Measurements from ENCODE around the gene PALS1. TPM values are rescaled to one million over a fixed set of nuclear protein-coding genes. Genes with fewer than 3 reads are reported as not detected.
"Not testable (repeated sequence)": the region's sequence is repeated elsewhere in the genome, so short reads cannot be mapped to it uniquely, and the experiment has no call there.

The PALS1 gene
- total RNA-seq, 2 donors from 2014 or later, result 6.4 to 10.8 TPM

- ATAC-seq (no peak), DNase-seq (ENCODE audit: low spot score) (no peak)
- Mint-ChIP-seq H3K4me1 (ENCODE audit: low read depth in 2 of 2) (peaks cover 0 to 7% of the 10 kb centered on the region in 2 donors), H3K27me3 (no peaks in the 10 kb centered on the region), H3K27ac (no peak overlapping the region), H3K36me3 (no peaks in the 10 kb centered on the region), H3K4me3 (no peak overlapping the region), H3K9me3 (no peaks in the 10 kb centered on the region)
Observed at GRCh38 chr14:67269298-67270060, 28.2 kb downstream of the PALS1 start.

- no peak overlapping the region for H3K4me3 Mint-ChIP-seq
- ATAC-seq (no peak), DNase-seq (ENCODE audit: low spot score) (no peak)
- no peak overlapping the region for H3K27ac Mint-ChIP-seq
- peaks cover 0 to 7% of the 10 kb centered on the region in 2 donors for H3K4me1 Mint-ChIP-seq (ENCODE audit: low read depth in 2 of 2)
- no peaks in the 10 kb centered on the region for H3K9me3 Mint-ChIP-seq
- H3K36me3 Mint-ChIP-seq, result no peaks in the 10 kb centered on the region
- H3K27me3 Mint-ChIP-seq, result no peaks in the 10 kb centered on the region
Observed at GRCh38 chr14:67270145-67270753, 29.0 kb downstream of the PALS1 start.

GRCh38 chr14:67270933-67271332 lies 29.7 kb downstream of the PALS1 start:
- no peak overlapping the region for H3K27ac Mint-ChIP-seq
- H3K4me1 Mint-ChIP-seq (ENCODE audit: low read depth in 2 of 2), result peaks cover 0 to 7% of the 10 kb centered on the region in 2 donors
- DNase-seq (ENCODE audit: low spot score) (no peak), ATAC-seq (no peak)
- no peaks in the 10 kb centered on the region for H3K9me3 Mint-ChIP-seq
- peaks cover 4% of the 10 kb centered on the region for H3K36me3 Mint-ChIP-seq
- H3K27me3 Mint-ChIP-seq, result no peaks in the 10 kb centered on the region
- no peak overlapping the region for H3K4me3 Mint-ChIP-seq

GRCh38 chr14:67273281-67273680 lies 32.0 kb downstream of the PALS1 start:
- H3K36me3 Mint-ChIP-seq; H3K4me3 Mint-ChIP-seq; ATAC-seq; H3K9me3 Mint-ChIP-seq; H3K27me3 Mint-ChIP-seq; H3K4me1 Mint-ChIP-seq (ENCODE audit: low read depth in 2 of 2); H3K27ac Mint-ChIP-seq; DNase-seq (ENCODE audit: low spot score): not testable (repeated sequence)

DNA sequence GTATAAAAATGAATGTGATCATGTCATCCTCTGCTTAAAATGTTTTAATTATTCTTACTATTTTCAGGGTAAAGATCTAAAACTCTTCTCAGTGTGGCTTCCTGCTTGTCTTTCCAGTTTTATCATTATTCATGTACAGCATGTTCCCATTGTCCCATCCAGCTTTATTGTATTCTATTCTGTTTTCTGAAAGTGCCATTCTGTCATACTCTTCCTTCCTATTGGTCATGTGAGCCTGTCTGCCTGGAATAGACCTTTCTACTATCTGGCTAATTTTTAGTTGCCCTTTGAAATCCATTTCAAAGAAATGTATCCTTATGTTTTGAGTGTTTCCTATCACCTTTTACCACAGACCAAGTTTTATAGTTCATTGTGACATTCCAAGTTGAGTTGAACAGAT lies 34.9 kb downstream of the PALS1 start:
- Mint-ChIP-seq H3K36me3 (peaks cover 8% of the 10 kb centered on the region), H3K4me1 (ENCODE audit: low read depth in 2 of 2) (peaks cover 0 to 4% of the 10 kb centered on the region in 2 donors), H3K27me3 (no peaks in the 10 kb centered on the region), H3K9me3 (no peaks in the 10 kb centered on the region), H3K4me3 (no peak overlapping the region), H3K27ac (no peak overlapping the region)
- DNase-seq (ENCODE audit: low spot score) (no peak), ATAC-seq (no peak)

DNA sequence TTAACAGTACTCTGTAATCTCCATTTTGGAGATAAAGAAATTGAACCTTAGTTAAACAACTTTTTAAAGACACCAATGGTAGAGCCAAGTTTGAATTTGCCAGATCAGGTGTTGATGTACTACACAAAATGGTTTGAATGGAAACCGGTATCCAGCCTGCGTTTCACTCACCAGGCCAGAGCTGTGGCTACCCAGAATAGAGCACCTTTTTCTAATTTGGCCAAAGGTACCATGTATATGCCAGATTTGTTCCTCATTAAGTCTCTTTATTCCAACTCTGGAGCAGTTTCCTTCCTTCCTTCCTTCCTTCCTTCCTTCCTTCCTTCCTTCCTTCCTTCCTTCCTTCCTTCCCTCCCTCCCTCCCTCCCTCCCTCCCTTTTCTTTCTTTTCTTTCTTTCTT lies 39.3 kb downstream of the PALS1 start:
- H3K4me1 Mint-ChIP-seq (ENCODE audit: low read depth in 2 of 2), result peaks cover 0 to 4% of the 10 kb centered on the region in 2 donors
- DNase-seq (ENCODE audit: low spot score) (no peak), ATAC-seq (no peak)
- no peaks in the 10 kb centered on the region for H3K27me3 Mint-ChIP-seq
- peaks cover 8% of the 10 kb centered on the region for H3K36me3 Mint-ChIP-seq
- no peaks in the 10 kb centered on the region for H3K9me3 Mint-ChIP-seq
- no peak overlapping the region for H3K27ac Mint-ChIP-seq
- no peak overlapping the region for H3K4me3 Mint-ChIP-seq

- Mint-ChIP-seq H3K36me3 (no peaks in the 10 kb centered on the region), H3K4me1 (ENCODE audit: low read depth in 2 of 2) (no peaks in the 10 kb centered on the region), H3K27ac (no peak overlapping the region), H3K4me3 (no peak overlapping the region), H3K27me3 (no peaks in the 10 kb centered on the region), H3K9me3 (no peaks in the 10 kb centered on the region)
- ATAC-seq (no peak), DNase-seq (ENCODE audit: low spot score) (no peak)
Observed at GRCh38 chr14:67285876-67286452, 44.7 kb downstream of the PALS1 start.

Other genes with a start within 250 kb of the PALS1 start
- gene GARIN2, start 52.0 kb upstream of the PALS1 start, total RNA-seq, result not detected
- gene ATP6V1D, start 118.4 kb downstream of the PALS1 start, total RNA-seq, result 10 to 100 TPM; 36.5 to 40.6 TPM
- 100 to 1,000 TPM; 138 to 167 TPM for gene EIF2S1, start 118.9 kb downstream of the PALS1 start, total RNA-seq
- gene PLEK2, start 170.7 kb downstream of the PALS1 start, total RNA-seq, result not detected
- gene TMEM229B, start 247.3 kb downstream of the PALS1 start, total RNA-seq, result 10 to 100 TPM in 1 of 2 donors, 1 to 10 TPM in 1; 7.1 to 14.7 TPM